WTC11 (cell line): ENCODE data around the gene GAS6. TPM values are rescaled to one million over a fixed set of nuclear protein-coding genes. Genes with fewer than 3 reads are reported as not detected.

Experiments used
- ATAC-seq: fragments of 200-7000 bp; cut with Tn5 transposase; 2 replicates; pipeline ENCODE4 v1.10.0; 2021; ENCODE audit warnings: mild to moderate bottlenecking, moderate library complexity
- CTCF ChIA-PET: fragments of 300-600 bp; sonication (Branson Sonifier 250); formaldehyde crosslinking; loops from one replicate; lab custom pipeline; 2021; ENCODE audit warnings: antibody characterized with exemption; lab: Charles Lee
- POLR2A ChIA-PET: fragments of 350-600 bp; sonication (Branson Sonifier 250); formaldehyde crosslinking; loops from one replicate; lab custom pipeline; 2021; ENCODE audit warnings: antibody characterized with exemption; lab: Charles Lee
- DNase-seq: peaks from one replicate; pipeline ENCODE4 v3.0.0; 2021; ENCODE audit warnings: low spot score
- H3K27ac Mint-ChIP-seq: 2 replicates; pipeline ENCODE4 v1.8.0; 2021; ENCODE audit warnings: mixed read lengths
- H3K27me3 Mint-ChIP-seq: 2 replicates; pipeline ENCODE4 v1.8.0; 2021; ENCODE audit warnings: low read depth, mild to moderate bottlenecking, moderate library complexity, mixed read lengths
- H3K36me3 Mint-ChIP-seq: 2 replicates; pipeline ENCODE4 v1.8.0; 2021; ENCODE audit warnings: mixed read lengths
- H3K4me1 Mint-ChIP-seq: 2 replicates; pipeline ENCODE4 v1.8.0; 2022; ENCODE audit warnings: mixed read lengths
- H3K4me3 Mint-ChIP-seq: 2 replicates; pipeline ENCODE4 v1.8.0; 2021; ENCODE audit warnings: mild to moderate bottlenecking, moderate library complexity, mixed read lengths
- H3K9me3 Mint-ChIP-seq: 2 replicates; pipeline ENCODE4 v1.8.0; 2021; ENCODE audit warnings: mixed read lengths
- ATF2 ChIP-seq: sonication (generic); formaldehyde crosslinking; IDR thresholded peaks from 2 replicates; pipeline ENCODE4 v1.8.1; 2022; ENCODE audit warnings: low read depth, missing genetic modification reagents, borderline replicate concordance
- CBFB ChIP-seq: sonication (generic); formaldehyde crosslinking; IDR thresholded peaks from 2 replicates; pipeline ENCODE4 v1.8.1; 2022; ENCODE audit warnings: mild to moderate bottlenecking, low read depth, missing genetic modification reagents
- ERG ChIP-seq: fragments of 250-450 bp; sonication (Bioruptor Pico); IDR thresholded peaks from 2 replicates; pipeline ENCODE4 v1.8.0; 2021; ENCODE audit warnings: mild to moderate bottlenecking
- ETV6 ChIP-seq: sonication (generic); formaldehyde crosslinking; IDR thresholded peaks from 2 replicates; pipeline ENCODE4 v1.8.1; 2022; ENCODE audit warnings: mild to moderate bottlenecking, missing genetic modification reagents
- FOXP1 ChIP-seq: sonication (generic); formaldehyde crosslinking; IDR thresholded peaks from 2 replicates; pipeline ENCODE4 v1.8.0; 2022; ENCODE audit warnings: missing genetic modification reagents, mild to moderate bottlenecking, moderate library complexity, borderline replicate concordance
- HMGXB4 ChIP-seq: sonication (generic); formaldehyde crosslinking; IDR thresholded peaks from 2 replicates; pipeline ENCODE4 v1.8.1; 2023; ENCODE audit warnings: mild to moderate bottlenecking, moderate library complexity, missing genetic modification reagents
- IRF2 ChIP-seq: sonication (generic); formaldehyde crosslinking; IDR thresholded peaks from 2 replicates; pipeline ENCODE4 v1.8.0; 2022; ENCODE audit warnings: low read depth, missing genetic modification reagents, borderline replicate concordance
- JUN ChIP-seq: sonication (generic); formaldehyde crosslinking; IDR thresholded peaks from 2 replicates; pipeline ENCODE4 v1.8.0; 2023; ENCODE audit warnings: mild to moderate bottlenecking, missing genetic modification reagents
- KAT7 ChIP-seq: sonication (generic); formaldehyde crosslinking; IDR thresholded peaks from 2 replicates; pipeline ENCODE4 v1.8.1; 2023; ENCODE audit warnings: missing genetic modification reagents, mild to moderate bottlenecking, borderline replicate concordance
- MAX ChIP-seq: sonication (generic); formaldehyde crosslinking; IDR thresholded peaks from 2 replicates; pipeline ENCODE4 v1.8.0; 2022; ENCODE audit warnings: mild to moderate bottlenecking, missing genetic modification reagents
- NFE2L1 ChIP-seq: sonication (generic); formaldehyde crosslinking; IDR thresholded peaks from 2 replicates; pipeline ENCODE4 v1.8.1; 2023; ENCODE audit warnings: missing genetic modification reagents
- SMAD3 ChIP-seq: sonication (generic); formaldehyde crosslinking; IDR thresholded peaks from 2 replicates; pipeline ENCODE4 v1.8.0; 2022; ENCODE audit warnings: missing genetic modification reagents, mild to moderate bottlenecking, borderline replicate concordance
- SP1 ChIP-seq: sonication (generic); formaldehyde crosslinking; conservative IDR thresholded peaks from 2 replicates; pipeline ENCODE4 v1.8.1; 2022; ENCODE audit warnings: missing genetic modification reagents
- TEAD1 ChIP-seq: sonication (generic); formaldehyde crosslinking; IDR thresholded peaks from 2 replicates; pipeline ENCODE4 v1.8.0; 2022; ENCODE audit warnings: mild to moderate bottlenecking, missing genetic modification reagents
- TP53 ChIP-seq: sonication (generic); formaldehyde crosslinking; IDR thresholded peaks from 2 replicates; pipeline ENCODE4 v1.8.1; 2023; ENCODE audit warnings: mild to moderate bottlenecking, missing genetic modification reagents
- USF1 ChIP-seq: sonication (generic); formaldehyde crosslinking; IDR thresholded peaks from 2 replicates; pipeline ENCODE4 v1.8.0; 2022; ENCODE audit warnings: mild to moderate bottlenecking, missing genetic modification reagents
- ZNF138 ChIP-seq: sonication (generic); formaldehyde crosslinking; conservative IDR thresholded peaks from 2 replicates; pipeline ENCODE4 v1.8.1; 2022; ENCODE audit warnings: mild to moderate bottlenecking, moderate library complexity, missing genetic modification reagents
- ZNF281 ChIP-seq: sonication (generic); formaldehyde crosslinking; IDR thresholded peaks from 2 replicates; pipeline ENCODE4 v1.8.0; 2023; ENCODE audit warnings: mild to moderate bottlenecking, missing genetic modification reagents
- ZNF396 ChIP-seq: fragments of 250-450 bp; sonication (Bioruptor Pico); IDR thresholded peaks from 2 replicates; pipeline ENCODE4 v1.8.0; 2021; ENCODE audit warnings: mild to moderate bottlenecking, moderate library complexity, borderline replicate concordance
- ZNF423 ChIP-seq: fragments of 250-450 bp; sonication (Bioruptor Pico); IDR thresholded peaks from 2 replicates; pipeline ENCODE4 v2.1.2; 2022; ENCODE audit warnings: mild to moderate bottlenecking, moderate library complexity
- total RNA-seq: library from RNA; stranded (reverse); gene quantifications from 3 replicates; pipeline ENCODE4 v1.2.3, GENCODE V29; 2021
- TF ChIP-seq, protein P1 (sequence below): sonication (generic); formaldehyde crosslinking; IDR thresholded peaks from 2 replicates; pipeline ENCODE4 v1.8.1; 2022; ENCODE audit warnings: low read depth, mild to moderate bottlenecking, moderate library complexity, missing genetic modification reagents, borderline replicate concordance
- TF ChIP-seq, protein P2 (sequence below): sonication (generic); formaldehyde crosslinking; IDR thresholded peaks from 2 replicates; pipeline ENCODE4 v1.8.0; 2022; ENCODE audit warnings: mild to moderate bottlenecking, missing genetic modification reagents

The GAS6 gene
- total RNA-seq, 1 experiment from 2014 or later: 29.4 TPM

DNA sequence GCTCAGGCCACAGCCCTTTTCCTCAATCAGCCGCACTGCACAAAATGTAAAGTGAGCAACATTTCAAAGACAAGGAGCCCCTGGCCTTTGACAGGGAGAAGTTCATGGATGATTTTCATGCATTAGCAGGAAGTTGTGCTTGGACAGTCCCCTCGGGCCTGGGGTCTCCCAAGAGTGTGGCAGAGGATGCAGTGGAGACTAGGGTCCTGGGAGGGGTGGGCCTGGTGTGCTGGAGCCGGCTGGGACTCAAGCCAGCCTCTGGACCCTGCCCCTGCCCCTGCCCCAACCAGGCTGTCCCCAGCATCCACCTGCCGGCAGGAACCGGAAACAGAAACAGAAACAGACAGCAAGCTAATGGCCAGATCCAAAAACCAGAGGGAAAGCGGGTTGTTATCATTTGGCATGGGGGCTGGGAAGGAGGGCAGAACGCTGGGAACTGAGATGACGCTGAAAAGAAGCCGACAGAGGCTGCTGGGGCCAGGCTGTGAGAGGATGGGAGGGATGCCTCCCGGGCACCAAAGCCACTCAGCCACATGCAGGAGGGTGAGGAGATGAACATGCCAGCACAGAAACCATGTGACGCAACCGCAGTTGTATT, 2.3 kb downstream of the GAS6 start (continued):
- TF ChIP-seq KAT7: no peak
- no peak for TF ChIP-seq HMGXB4 (CRISPR knock-in tag)
- TF ChIP-seq SP1 (CRISPR knock-in tag): no peak
- TF ChIP-seq, protein P1, sequence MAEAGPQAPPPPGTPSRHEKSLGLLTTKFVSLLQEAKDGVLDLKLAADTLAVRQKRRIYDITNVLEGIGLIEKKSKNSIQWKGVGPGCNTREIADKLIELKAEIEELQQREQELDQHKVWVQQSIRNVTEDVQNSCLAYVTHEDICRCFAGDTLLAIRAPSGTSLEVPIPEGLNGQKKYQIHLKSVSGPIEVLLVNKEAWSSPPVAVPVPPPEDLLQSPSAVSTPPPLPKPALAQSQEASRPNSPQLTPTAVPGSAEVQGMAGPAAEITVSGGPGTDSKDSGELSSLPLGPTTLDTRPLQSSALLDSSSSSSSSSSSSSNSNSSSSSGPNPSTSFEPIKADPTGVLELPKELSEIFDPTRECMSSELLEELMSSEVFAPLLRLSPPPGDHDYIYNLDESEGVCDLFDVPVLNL (CRISPR knock-in tag): no peak
- TF ChIP-seq ZNF396 (CRISPR knock-in tag): no peak
- no peak for TF ChIP-seq ZNF423 (CRISPR knock-in tag)

GRCh38 chr13:113860665-113861432, 3.0 kb downstream of the GAS6 start:
- Mint-ChIP-seq H3K27ac (peak overlapping the region; percentile 99), H3K4me3 (peak overlapping the region; percentile 69), H3K27me3 (peaks cover 27% of the 10 kb centered on the region), H3K36me3 (peaks cover 15% of the 10 kb centered on the region), H3K4me1 (peaks cover 60% of the 10 kb centered on the region), H3K9me3 (peaks cover 13% of the 10 kb centered on the region)
- DNase-seq: peak; percentile 80
- CTCF ChIA-PET: interaction anchor here (0.9 to 1.3 kb wide), 2 partner anchors 58 to 86 kb away, joined by 3 to 4 read pairs; no protein-coding TSS in a partner anchor
- POLR2A ChIA-PET: no interaction called here
- peak; percentile 77 for ATAC-seq
- TF ChIP-seq TP53 (peak; percentile 26; the same call in 1 of the 2 replicates), TEAD1 (CRISPR knock-in tag) (peak; percentile 49; the same call in 1 of the 2 replicates), ETV6 (peak; percentile 100), FOXP1 (CRISPR knock-in tag) (no peak), ATF2 (no peak), JUN (CRISPR knock-in tag) (no peak), NFE2L1 (CRISPR knock-in tag) (0 out of 2 replicates have a peak, but pooled peaks have one; percentile 4), MAX (peak; percentile 51; the same call in 1 of the 2 replicates), SMAD3 (CRISPR knock-in tag) (peak; percentile 71; the same call in 1 of the 2 replicates), SP1 (CRISPR knock-in tag) (peak; percentile 51), USF1 (CRISPR knock-in tag) (peak; percentile 42; the same call in 1 of the 2 replicates), ZNF138 (CRISPR knock-in tag) (0 out of 2 replicates have a peak, but pooled peaks have one; percentile 51), ERG (CRISPR knock-in tag) (0 out of 2 replicates have a peak, but pooled peaks have one; percentile 19), CBFB (CRISPR knock-in tag) (0 out of 2 replicates have a peak, but pooled peaks have one; percentile 51), IRF2 (CRISPR knock-in tag) (no peak), ZNF281 (CRISPR knock-in tag) (peak; percentile 59)
- TF ChIP-seq, protein P2, sequence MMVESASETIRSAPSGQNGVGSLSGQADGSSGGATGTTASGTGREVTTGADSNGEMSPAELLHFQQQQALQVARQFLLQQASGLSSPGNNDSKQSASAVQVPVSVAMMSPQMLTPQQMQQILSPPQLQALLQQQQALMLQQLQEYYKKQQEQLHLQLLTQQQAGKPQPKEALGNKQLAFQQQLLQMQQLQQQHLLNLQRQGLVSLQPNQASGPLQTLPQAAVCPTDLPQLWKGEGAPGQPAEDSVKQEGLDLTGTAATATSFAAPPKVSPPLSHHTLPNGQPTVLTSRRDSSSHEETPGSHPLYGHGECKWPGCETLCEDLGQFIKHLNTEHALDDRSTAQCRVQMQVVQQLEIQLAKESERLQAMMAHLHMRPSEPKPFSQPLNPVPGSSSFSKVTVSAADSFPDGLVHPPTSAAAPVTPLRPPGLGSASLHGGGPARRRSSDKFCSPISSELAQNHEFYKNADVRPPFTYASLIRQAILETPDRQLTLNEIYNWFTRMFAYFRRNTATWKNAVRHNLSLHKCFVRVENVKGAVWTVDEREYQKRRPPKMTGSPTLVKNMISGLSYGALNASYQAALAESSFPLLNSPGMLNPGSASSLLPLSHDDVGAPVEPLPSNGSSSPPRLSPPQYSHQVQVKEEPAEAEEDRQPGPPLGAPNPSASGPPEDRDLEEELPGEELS (CRISPR knock-in tag): 0 out of 2 replicates have a peak, but pooled peaks have one; percentile 44
